Ecto neural progenitor cell (in vitro differentiated cells): ENCODE measurements around the gene NHEJ1.
A peak's percentile ranks its signal among the peaks of the same experiment; 100 is the strongest.

Experiments
- DNase-seq: peaks from one replicate; pipeline ENCODE4 v3.0.0-alpha.2; 2018; ENCODE audit warnings: low spot score

The NHEJ1 gene

DNA sequence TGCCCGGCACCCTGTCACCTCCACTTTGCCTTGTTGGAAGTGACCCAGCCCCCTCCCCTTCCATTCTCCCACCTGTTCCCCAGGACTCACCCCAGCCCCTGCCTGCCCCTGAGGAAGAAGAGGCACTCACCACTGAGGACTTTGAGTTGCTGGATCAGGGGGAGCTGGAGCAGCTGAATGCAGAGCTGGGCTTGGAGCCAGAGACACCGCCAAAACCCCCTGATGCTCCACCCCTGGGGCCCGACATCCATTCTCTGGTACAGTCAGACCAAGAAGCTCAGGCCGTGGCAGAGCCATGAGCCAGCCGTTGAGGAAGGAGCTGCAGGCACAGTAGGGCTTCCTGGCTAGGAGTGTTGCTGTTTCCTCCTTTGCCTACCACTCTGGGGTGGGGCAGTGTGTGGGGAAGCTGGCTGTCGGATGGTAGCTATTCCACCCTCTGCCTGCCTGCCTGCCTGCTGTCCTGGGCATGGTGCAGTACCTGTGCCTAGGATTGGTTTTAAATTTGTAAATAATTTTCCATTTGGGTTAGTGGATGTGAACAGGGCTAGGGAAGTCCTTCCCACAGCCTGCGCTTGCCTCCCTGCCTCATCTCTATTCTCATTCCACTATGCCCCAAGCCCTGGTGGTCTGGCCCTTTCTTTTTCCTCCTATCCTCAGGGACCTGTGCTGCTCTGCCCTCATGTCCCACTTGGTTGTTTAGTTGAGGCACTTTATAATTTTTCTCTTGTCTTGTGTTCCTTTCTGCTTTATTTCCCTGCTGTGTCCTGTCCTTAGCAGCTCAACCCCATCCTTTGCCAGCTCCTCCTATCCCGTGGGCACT lies 21.9 kb upstream of the NHEJ1 start:
- DNase-seq: no peak

DNA sequence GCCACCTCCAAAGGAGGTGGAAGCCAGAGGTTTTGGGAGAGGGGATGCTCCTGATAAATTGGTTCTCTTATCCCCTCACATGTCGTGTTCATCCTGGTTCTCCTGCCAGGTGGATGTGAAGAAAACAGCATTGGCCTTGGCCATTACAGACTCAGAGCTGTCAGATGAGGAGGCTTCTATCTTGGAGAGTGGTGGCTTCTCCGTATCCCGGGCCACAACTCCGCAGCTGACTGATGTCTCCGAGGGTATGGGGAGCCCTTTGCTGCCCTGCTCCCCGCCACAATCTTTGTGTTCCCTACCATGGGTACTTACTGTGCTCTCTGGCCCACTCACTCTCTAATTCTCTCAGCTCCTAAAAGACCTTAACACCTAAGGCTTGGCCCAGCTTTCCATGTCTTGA lies 20.9 kb upstream of the NHEJ1 start:
- DNase-seq: no peak

- DNase-seq: no peak
These were observed 20.3 kb upstream of the NHEJ1 start for GRCh38 chr2:219180961-219181360.

DNA sequence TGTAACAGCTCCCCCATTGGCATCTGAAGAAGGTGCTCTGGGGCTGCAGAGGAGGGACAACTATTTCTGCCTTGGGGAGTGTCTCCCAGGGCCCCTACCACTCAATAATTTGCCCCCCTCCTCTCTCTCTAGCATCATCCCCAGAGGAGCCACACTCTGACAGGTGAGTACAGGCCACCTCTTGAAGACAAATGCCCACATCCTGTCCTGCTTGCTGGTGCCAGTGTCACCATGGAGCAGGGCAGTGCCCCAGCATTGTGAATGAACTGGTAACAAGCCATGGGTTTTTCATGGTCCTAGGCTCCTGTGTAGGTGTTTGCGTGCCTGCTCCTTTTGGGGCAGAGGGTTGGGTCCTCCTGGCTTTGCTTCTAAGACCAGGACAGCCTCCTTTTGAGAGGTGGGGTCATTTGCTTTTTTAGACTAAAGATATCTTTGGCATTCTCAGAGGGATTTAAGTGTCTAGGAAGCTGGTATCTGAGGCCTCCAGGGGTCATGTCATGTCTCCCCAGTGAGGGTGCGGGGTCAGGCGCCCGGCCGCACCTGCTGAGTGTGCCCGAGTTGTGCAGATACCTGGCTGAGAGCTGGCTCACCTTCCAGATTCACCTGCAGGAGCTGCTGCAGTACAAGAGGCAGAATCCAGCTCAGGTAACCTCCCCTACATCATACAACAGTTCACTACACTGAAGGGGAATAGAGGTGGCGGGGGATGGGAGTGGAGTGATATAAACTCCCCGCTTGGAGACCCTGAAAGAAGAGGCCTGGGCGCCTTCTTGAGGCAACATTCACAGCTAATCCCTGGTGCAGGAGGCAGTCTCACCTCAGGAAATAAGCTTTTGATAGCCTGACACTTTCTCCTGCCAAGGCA lies 19.2 kb upstream of the NHEJ1 start:
- no peak for DNase-seq

DNA sequence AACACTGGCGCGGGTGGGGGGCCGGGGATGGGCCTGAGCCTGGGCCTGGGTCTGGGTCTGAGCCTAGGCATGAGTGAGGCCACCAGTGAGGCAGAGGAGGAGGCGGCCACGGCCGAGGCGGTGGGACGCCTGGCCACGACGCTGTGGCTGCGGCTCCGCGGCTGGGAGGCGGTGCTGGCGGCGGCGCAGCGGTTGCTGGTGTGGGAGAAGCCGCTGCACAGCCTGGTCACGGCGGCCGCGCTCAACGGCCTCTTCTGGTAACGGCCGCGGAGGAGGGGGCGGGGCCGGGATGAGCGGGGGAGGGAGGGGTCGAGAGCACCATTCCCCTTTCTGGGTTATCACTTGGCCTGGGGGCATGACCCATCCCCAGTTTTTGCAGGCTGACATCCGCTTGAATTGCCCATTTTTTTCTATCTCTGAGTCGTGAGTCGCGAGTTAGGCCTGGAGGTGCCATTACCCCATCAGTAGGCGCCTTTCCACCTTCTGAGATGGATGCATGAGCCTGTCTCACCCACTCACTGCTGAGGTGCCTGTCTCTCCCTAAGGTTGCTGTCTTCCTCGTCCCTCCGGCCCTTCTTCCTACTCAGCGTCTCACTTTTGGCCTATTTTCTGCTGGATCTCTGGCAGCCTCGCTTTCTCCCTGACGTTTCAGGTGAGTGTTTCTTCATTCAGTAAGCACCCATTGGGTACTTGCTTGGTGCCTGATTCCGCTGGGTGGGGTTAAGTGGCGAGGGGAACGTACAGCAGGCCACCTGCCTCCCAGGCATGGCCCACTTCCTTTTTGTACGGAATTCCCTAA lies 18.0 kb upstream of the NHEJ1 start:
- no peak for DNase-seq

- peak; percentile 93 for DNase-seq
These were observed 17.1 kb upstream of the NHEJ1 start, which contains the start of gene RETREG2 for GRCh38 chr2:219177552-219178376. RETREG2 (plus strand) TSS chr2:219178275; CDS start chr2:219178353, 78 bp downstream.

- DNase-seq: peak; percentile 87
These were observed 16.4 kb upstream of the NHEJ1 start, which contains the start of gene CNPPD1 for GRCh38 chr2:219176818-219177551. CNPPD1 (minus strand) TSS chr2:219176925; CDS start chr2:219176828, 97 bp downstream.

DNA sequence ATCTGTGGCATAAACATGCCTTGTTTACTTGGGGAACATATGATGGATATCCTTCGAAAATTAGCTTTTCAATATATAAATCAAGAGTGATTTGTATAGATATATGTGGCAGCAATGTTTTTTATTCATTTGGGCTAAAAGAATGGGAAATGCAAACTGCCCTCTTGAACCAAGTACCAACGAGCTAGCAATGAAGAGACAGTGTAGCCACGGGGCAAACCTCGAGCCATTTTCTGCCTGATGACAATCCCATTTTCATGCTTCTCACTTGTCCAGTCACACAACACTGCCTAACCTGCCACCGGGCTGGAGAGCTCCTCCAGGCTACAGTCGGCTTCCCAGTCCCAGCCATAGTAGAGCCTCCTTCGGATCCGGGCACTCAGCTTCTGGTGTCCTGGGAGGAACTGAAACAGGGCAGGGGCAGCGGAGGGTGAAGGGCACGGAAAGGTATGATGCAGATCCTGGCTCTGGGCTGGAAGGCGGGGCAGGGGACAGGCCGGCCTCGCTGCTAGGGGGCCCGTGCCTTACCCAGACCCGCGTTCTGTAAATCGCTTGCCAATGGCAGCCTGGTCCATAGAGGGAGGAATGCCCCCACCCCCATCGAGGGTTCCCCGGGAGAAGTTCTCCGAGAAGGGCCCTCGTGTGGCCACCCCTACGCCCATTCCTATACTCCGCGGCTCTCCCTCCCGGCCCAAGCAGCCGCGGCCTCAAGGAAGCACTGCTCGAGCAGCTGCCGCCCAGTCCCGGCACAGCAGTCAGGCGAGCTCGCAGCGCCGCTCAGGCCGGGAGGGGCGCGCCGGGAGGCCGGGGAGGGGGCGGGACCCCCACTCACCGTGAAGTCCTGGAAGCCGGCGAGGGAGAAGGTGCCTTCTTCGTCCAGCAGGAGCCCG lies 15.6 kb upstream of the NHEJ1 start:
- DNase-seq: no peak

DNA sequence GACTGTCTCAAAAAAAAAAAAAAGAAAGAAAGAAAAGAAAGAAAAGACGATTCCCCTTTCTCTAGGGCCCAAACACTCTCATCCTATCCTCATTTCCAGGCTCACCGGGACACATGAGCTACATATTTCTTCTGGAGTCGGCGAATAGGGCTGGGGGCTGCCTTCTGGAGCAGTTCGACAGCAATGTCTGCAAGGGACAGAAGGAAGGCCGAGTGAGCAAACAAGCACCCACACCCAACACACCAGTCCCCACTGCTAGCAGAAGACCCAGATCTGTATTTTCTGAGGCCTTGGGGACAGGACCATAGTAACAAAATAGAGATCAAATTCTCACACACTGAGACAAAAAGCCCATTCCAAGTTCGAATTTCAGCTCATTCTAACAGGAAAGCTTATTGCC lies 14.9 kb upstream of the NHEJ1 start:
- no peak for DNase-seq

GRCh38 chr2:219174801-219175200 lies 14.2 kb upstream of the NHEJ1 start:
- no peak for DNase-seq

DNA sequence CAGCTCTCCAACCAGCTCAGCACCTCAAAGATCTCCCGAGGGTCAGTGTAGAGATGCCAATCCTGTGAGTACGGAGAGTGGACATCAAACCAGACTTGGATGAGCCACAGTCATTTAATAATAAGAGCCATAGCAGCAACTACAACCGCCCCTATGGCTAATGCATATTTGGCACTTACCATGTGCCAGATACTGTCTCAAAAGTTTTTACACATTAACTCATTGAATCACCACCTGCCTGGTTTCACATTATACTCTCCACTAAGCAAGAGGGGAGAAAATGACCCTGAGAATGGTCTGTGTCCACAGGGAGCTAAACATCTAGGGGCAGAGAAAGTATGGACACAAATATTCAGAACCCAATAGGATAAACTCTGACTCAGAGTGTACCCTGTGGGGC lies 13.5 kb upstream of the NHEJ1 start:
- DNase-seq: no peak

DNA sequence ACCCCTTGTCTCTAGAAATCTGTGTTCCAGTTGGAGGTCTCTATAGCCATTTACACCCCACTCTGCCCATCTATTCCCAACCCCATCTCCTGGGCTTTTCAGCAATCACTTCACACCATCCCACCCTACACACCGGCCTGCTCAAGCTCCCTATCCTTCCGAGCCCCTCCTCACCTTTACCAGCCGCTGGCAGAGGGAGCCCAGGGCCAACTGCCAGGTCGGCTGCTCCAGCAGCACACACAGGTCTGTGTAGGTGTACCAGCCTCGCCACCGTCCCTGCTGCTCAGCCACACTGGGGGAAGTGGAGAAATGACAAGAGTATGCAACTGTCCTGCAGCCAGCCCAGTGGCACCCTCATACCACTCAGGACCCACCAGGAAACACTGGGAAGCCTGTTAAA lies 12.6 kb upstream of the NHEJ1 start:
- DNase-seq: no peak

- DNase-seq: no peak
These were observed 11.9 kb upstream of the NHEJ1 start for GRCh38 chr2:219172231-219173154.

DNA sequence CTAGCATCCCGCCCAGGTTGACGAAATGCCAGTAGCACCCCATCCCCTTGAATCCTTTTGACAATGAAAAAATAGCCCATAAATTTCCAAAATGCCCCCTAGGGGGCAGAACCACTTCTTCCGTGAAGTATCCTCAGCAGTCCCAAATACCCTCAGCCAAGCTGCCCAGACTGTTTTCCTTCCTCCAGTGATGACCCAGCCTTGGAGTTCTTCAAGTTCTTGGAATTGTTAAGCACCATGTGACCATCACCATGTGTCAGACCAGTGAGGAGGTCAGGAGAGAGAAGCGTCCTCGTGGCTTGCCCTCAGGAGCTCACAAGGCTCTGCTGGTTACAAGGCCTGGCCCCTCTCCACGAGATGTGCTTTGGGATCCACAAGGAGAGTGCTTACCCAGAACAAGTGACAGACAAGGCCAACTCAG lies 10.6 kb upstream of the NHEJ1 start:
- DNase-seq: no peak

DNA sequence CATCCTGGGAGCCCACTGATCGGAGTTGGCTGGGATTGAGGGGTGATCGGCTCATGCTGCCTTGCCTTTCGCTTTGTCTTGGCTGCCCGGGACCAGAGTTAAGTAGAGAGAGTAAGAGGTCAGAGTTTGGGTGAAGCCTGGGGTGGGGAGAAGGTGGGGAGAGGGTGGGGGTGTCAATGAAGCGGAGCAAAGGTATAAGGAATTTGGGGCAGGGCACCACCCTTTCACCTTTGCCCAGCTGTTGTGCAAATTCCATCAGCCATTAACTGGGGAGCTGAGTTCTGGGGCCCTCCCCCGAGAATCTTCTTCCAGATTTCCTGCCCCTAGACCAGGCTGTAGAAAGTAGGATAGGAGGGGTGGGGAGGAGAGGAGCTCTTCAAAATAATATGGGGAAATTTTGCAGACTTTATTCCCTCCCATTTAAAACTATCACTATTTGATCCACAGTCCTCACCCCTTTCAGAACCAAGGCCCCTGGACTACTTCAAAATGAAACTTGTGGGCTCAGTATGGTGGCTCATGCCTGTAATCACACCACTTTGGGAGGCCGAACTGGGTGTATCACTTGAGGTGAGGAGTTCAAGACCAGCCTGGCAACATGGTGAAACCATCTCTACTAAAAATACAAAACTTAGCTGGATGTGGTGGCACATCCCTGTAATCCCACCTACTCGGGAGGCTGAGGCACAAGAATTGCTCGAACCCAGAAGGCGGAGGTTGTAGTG lies 9.5 kb upstream of the NHEJ1 start, which contains the start of gene SLC23A3:
Gene SLC23A3, minus strand, starts transcription at position 100 of the 725 bp plus-strand sequence. Its CDS starts 45 bp downstream, at position 55.
- no peak for DNase-seq

DNA sequence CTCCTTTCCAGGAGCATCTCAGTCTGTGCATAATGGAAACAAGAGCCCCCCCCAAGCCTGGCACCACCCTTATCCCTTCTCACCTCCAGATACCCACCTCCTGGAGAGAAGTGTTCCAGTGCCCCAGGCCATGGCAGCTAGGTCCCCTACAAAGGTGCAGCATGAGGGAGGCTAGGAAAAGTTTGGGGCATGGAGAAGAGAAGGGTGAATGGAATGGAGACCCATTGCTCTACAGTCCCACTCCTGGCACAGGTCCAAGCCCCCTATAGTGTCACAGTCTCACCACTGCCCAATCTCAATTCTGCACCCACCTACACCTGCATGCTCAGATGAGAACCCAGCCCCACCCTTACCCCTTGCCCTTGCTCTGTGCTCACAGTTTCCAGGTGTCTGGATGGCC lies 8.3 kb upstream of the NHEJ1 start:
- DNase-seq: no peak

DNA sequence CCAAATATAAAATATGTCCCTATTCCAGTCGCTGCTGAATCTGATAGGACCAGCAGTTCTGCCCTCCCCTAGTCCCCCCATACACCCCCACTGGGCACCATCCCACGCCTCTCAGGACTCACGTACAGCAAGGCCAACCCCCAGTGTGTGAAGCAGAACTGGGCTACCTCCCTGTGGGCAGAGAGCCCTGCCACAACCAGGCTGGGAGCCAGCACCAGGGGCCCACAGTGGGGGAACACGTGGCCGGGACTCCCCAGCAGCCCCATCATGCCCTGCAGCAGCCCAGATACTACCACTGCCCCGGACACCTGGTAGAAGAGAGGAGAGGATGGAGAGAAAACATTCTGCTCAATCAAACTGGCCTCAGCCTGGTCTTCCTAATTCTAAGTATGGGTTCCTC lies 7.9 kb upstream of the NHEJ1 start:
- no peak for DNase-seq

DNA sequence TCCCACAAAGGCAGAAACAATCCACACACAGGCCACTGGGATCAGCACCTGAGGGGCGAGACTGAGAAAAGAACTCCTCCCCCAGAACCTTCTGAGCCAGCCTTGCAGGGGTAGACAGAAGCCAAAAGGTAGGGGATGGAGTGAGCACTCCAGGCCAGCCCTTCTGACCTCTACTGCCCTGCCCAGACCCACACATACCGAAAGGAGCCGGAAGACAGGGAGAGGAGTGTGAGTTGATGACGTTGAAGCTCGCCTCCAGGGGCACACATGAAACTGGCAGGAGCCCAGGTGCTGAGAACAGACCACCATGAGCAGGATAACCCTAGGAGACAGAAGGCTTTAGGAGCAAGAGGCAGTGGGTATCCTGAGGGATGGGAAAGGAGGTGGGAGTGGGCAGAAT lies 7.4 kb upstream of the NHEJ1 start:
- DNase-seq: no peak
